HG02798 (cell line): ENCODE data around the gene STK32B.
"Not testable (repeated sequence)": the region's sequence is repeated elsewhere in the genome, so short reads cannot be mapped to it uniquely, and the experiment has no call there.

Source experiments
- ATAC-seq: cut with Tn5 transposase; IDR thresholded peaks from one replicate; pipeline ENCODE4 v1.9.1; 2021; ENCODE audit warnings: mild to moderate bottlenecking; ENCODE audit not compliant: unreplicated experiment, poor library complexity

The STK32B gene

GRCh38 chr4:5066101-5066500, 14.8 kb downstream of the STK32B start:
- no peak for ATAC-seq

GRCh38 chr4:5066968-5067367, 15.7 kb downstream of the STK32B start:
- not testable (repeated sequence) for ATAC-seq

- no peak for ATAC-seq
These were observed 16.6 kb downstream of the STK32B start for GRCh38 chr4:5067908-5068307.

- ATAC-seq: no peak
These were observed 18.6 kb downstream of the STK32B start for GRCh38 chr4:5069901-5070300.

GRCh38 chr4:5072948-5073347, 21.7 kb downstream of the STK32B start:
- ATAC-seq: no peak

GRCh38 chr4:5078009-5078408, 26.7 kb downstream of the STK32B start:
- no peak for ATAC-seq

- no peak for ATAC-seq
These were observed 28.3 kb downstream of the STK32B start for GRCh38 chr4:5079581-5079980.

- no peak for ATAC-seq
These were observed 30.2 kb downstream of the STK32B start for GRCh38 chr4:5081441-5081999.

- no peak for ATAC-seq
These were observed 31.1 kb downstream of the STK32B start for GRCh38 chr4:5082376-5082775.

GRCh38 chr4:5084911-5085475, 33.7 kb downstream of the STK32B start:
- ATAC-seq: no peak

- ATAC-seq: no peak
These were observed 35.3 kb downstream of the STK32B start for GRCh38 chr4:5086535-5086934.

GRCh38 chr4:5096261-5096660, 45.0 kb downstream of the STK32B start:
- no peak for ATAC-seq

- ATAC-seq: no peak
These were observed 46.9 kb downstream of the STK32B start for GRCh38 chr4:5098176-5098575.

- no peak for ATAC-seq
These were observed 49.1 kb downstream of the STK32B start for GRCh38 chr4:5100336-5100735.

- no peak for ATAC-seq
These were observed 49.7 kb downstream of the STK32B start for GRCh38 chr4:5100986-5101385.

GRCh38 chr4:5101571-5101970, 50.3 kb downstream of the STK32B start:
- ATAC-seq: no peak

- ATAC-seq: no peak
These were observed 59.6 kb downstream of the STK32B start for GRCh38 chr4:5110901-5111300.

- no peak for ATAC-seq
These were observed 61.2 kb downstream of the STK32B start for GRCh38 chr4:5112333-5113095.

GRCh38 chr4:5114950-5115349, 63.7 kb downstream of the STK32B start:
- ATAC-seq: no peak

GRCh38 chr4:5118091-5118786, 67.0 kb downstream of the STK32B start:
- no peak for ATAC-seq
